Measurements from ENCODE around the gene CGB8. TPM values are rescaled to one million over a fixed set of nuclear protein-coding genes. Genes with fewer than 3 reads are reported as not detected.

CGB8 gene
- total RNA-seq, 2 donors from 2014 or later, result not detected

DNA sequence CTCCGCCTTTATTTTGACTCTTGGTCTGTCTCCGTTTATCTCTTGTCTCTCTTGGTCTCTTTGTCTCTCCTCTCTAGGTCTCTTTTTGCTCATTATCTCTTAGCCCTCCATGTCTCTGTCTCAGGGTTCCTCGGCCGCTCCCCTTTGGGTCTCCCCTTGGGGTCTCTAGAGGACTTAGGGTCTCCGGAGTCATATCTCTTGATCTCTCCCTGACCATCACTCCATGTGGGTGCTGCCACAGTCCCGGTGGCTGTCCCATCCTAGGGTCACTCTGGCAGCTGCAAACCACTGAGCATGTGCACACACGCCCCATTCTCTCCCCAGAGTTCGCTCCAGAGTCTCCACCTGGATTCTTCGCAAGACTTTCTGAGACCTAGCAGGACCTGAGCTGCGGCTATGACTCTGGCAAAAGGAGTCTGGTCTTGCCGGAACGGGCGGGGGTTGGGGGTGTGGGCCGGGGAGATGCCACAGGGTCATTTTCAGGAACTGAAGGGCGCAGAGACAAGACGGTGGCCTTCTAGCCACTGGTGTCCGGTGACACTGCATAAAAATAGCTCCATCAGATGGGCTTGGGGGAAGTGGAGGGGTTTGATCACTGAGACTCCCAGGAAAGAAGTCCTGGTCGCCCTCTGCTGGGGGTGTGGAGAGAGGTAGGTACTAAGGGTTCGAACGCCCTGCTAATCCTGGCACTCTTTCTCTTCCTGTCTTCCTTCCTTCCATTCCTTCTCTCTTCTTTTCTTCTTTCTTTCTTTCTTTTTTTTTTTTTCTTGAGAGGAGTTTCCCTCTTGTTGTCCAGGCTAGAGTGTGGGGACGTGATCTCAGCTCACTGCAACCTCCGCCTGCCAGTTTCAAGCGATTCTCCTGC is 24.8 kb upstream of the CGB8 start:
- peaks cover 10% of the 10 kb centered on the region for H3K36me3 Mint-ChIP-seq (ENCODE audit: low read depth)
- no peaks in the 10 kb centered on the region for H3K9me3 Mint-ChIP-seq
- H3K27ac Mint-ChIP-seq, result no peak overlapping the region
- no peak for ATAC-seq (replicated peaks)
- peak overlapping the region; percentile 53 for H3K4me3 Mint-ChIP-seq
- peaks cover 9% of the 10 kb centered on the region for H3K4me1 Mint-ChIP-seq
- H3K27me3 Mint-ChIP-seq, result peaks cover 34% of the 10 kb centered on the region

DNA sequence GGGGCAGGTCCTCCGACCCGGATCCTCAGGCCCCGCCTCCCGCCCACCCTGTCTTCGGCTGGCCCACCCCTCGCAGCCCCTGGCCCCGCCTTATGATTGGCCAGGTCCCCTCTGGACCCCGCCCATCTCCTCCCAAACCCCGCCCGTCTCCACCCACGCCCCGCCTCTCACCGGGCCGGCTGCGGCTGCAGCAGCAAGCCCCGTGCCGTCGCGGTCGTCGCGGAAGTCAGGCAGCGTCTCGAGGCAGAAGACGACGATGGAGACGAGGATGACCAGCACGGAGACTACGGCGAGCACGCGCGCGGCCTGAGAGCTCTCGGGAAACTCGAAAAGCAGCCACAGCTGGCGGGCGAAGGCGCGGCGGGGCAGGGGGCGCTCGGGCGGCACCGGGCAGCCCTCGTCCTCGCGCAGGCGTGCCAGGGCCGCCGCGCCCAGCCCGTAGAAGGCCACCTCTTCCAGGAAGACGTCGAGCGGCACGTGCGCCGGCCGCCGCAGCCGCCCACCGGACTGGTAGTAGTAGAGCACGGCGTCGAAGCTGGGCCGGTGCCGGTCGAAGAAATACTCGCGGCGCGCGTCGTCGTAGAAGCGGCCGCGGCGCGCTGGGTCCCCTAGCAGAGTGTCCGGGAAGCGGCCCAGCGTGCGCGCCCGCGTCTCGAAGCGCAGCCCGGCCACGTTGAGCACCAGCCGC is 23.1 kb upstream of the CGB8 start:
- peaks cover 10% of the 10 kb centered on the region for H3K36me3 Mint-ChIP-seq (ENCODE audit: low read depth)
- peaks cover 9% of the 10 kb centered on the region for H3K4me1 Mint-ChIP-seq
- H3K9me3 Mint-ChIP-seq, result no peaks in the 10 kb centered on the region
- no peak overlapping the region for H3K27ac Mint-ChIP-seq
- ATAC-seq (replicated peaks), result no peak
- peaks cover 43% of the 10 kb centered on the region for H3K27me3 Mint-ChIP-seq
- H3K4me3 Mint-ChIP-seq, result no peak overlapping the region

- Mint-ChIP-seq H3K27me3 (peaks cover 54% of the 10 kb centered on the region), H3K4me3 (no peak overlapping the region), H3K36me3 (ENCODE audit: low read depth) (peaks cover 10% of the 10 kb centered on the region), H3K4me1 (peaks cover 9% of the 10 kb centered on the region), H3K9me3 (no peaks in the 10 kb centered on the region), H3K27ac (no peak overlapping the region)
- ATAC-seq (replicated peaks), result no peak
Measured at GRCh38 chr19:49070416-49070815, 21.5 kb upstream of the CGB8 start.

GRCh38 chr19:49069026-49069425 is 20.1 kb upstream of the CGB8 start:
- H3K4me3 Mint-ChIP-seq, result no peak overlapping the region
- no peaks in the 10 kb centered on the region for H3K9me3 Mint-ChIP-seq
- H3K27me3 Mint-ChIP-seq, result peaks cover 53% of the 10 kb centered on the region
- ATAC-seq (replicated peaks), result no peak
- H3K36me3 Mint-ChIP-seq (ENCODE audit: low read depth), result peaks cover 10% of the 10 kb centered on the region
- peaks cover 9% of the 10 kb centered on the region for H3K4me1 Mint-ChIP-seq
- H3K27ac Mint-ChIP-seq, result no peak overlapping the region

- H3K4me1 Mint-ChIP-seq, result no peaks in the 10 kb centered on the region
- H3K36me3 Mint-ChIP-seq (ENCODE audit: low read depth), result no peaks in the 10 kb centered on the region
- no peak overlapping the region for H3K27ac Mint-ChIP-seq
- H3K27me3 Mint-ChIP-seq, result peaks cover 40% of the 10 kb centered on the region
- no peak for ATAC-seq (replicated peaks)
- H3K9me3 Mint-ChIP-seq, result no peaks in the 10 kb centered on the region
- H3K4me3 Mint-ChIP-seq, result no peak overlapping the region
Measured at GRCh38 chr19:49067554-49067953, 18.6 kb upstream of the CGB8 start.

DNA sequence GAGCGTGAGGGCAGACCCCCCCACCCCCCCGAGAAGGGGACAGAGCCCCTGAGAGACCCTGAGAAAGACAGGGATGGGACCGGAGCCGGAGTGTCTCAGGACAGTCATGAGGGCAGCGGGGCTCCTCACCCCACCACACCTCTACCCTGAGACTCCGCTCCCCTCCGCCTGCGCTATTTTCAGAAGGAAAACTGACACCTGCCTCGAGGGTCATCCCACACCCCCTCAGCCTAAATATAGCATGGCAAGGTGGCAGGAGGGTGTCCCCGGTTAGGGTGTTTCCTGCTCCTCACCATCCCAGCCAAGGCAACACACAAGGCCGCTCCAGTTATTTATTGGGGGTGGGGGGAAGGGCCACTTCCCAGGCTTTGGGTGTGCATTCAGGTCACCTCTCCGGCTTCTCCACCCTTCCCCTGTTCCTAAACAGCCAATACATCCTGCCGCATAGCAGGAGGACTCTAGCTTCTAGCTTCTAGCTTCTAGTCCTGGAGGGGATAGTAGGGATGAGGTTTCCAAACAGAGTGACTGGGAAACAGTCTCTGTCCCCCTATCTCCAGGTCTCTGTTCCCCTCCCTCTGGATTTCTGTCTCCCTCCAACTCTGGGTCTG is 17.1 kb upstream of the CGB8 start:
- H3K36me3 Mint-ChIP-seq (ENCODE audit: low read depth), result no peaks in the 10 kb centered on the region
- no peak for ATAC-seq (replicated peaks)
- H3K9me3 Mint-ChIP-seq, result no peaks in the 10 kb centered on the region
- no peaks in the 10 kb centered on the region for H3K4me1 Mint-ChIP-seq
- no peak overlapping the region for H3K27ac Mint-ChIP-seq
- peaks cover 41% of the 10 kb centered on the region for H3K27me3 Mint-ChIP-seq
- H3K4me3 Mint-ChIP-seq, result no peak overlapping the region

- ATAC-seq (replicated peaks), result no peak
- Mint-ChIP-seq H3K27me3 (peaks cover 40% of the 10 kb centered on the region), H3K27ac (no peak within 1 kb of the TSS), H3K36me3 (ENCODE audit: low read depth) (no peaks in the 10 kb centered on the region), H3K4me1 (no peaks in the 10 kb centered on the region), H3K4me3 (no peak within 1 kb of the TSS), H3K9me3 (no peaks in the 10 kb centered on the region)
Measured at GRCh38 chr19:49064768-49065611, 16.1 kb upstream of the CGB8 start, which contains the start of gene NTF4. Gene NTF4, minus strand, starts transcription at chr19:49064818. Its CDS starts 2,821 bp downstream, at chr19:49061997.

DNA sequence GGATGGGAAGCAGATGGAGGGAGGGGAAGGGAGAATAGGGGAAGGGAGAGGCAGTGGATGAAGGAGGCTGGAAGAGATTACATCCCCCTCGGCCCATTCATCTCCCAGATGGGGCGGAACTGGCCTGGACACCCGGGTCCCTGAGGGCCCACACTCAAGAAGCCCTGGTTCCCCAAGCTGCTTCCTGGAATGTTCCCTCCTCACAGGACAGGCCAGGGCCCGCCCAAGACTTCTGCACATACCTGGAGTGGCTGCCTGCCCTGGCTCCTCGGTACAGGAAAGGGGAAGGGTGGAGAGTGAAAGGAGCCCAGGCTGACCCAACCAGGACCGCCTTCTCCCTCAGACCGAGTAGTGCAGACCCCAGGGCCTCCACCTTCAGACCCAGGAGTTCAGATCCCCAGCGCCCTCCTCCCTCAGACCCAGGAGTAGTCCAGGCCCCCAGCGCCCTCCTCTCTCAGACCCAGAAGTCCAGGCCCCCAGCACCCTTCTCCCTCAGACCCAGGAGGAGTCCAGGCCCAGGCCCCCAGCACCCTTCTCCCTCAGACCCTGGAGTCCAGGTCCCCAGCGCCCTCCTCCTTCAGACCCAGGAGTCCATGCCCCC is 15.2 kb upstream of the CGB8 start:
- no peak for ATAC-seq (replicated peaks)
- Mint-ChIP-seq H3K36me3 (ENCODE audit: low read depth) (no peaks in the 10 kb centered on the region), H3K4me1 (no peaks in the 10 kb centered on the region), H3K4me3 (no peak overlapping the region), H3K27ac (no peak overlapping the region), H3K9me3 (no peaks in the 10 kb centered on the region), H3K27me3 (peaks cover 38% of the 10 kb centered on the region)

DNA sequence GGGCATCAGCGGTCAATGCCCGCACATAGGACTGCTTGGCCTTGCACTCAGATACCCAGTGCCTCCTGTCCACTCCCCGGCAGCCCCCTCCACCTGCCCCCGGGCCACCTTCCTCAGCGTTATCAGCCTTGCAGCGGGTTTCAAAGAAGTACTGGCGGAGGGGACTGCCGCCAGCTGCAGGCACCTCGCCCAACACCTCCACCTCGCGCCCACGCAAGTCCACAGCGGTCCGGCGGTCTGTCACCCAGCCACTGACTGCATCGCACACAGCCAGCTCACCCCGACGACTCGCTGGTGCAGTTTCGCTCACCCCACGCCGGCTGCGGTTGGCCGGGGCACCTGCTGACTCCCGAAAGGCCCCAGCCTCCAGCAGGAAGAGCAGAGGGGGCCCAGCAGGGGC is 12.5 kb upstream of the CGB8 start:
- peaks cover 8% of the 10 kb centered on the region for H3K4me1 Mint-ChIP-seq
- peak; percentile 20 for ATAC-seq (replicated peaks)
- H3K27ac Mint-ChIP-seq, result no peak overlapping the region
- H3K9me3 Mint-ChIP-seq, result no peaks in the 10 kb centered on the region
- no peak overlapping the region for H3K4me3 Mint-ChIP-seq
- no peaks in the 10 kb centered on the region for H3K36me3 Mint-ChIP-seq (ENCODE audit: low read depth)
- peaks cover 38% of the 10 kb centered on the region for H3K27me3 Mint-ChIP-seq

GRCh38 chr19:49061000-49061399 is 12.1 kb upstream of the CGB8 start:
- H3K36me3 Mint-ChIP-seq (ENCODE audit: low read depth), result no peaks in the 10 kb centered on the region
- ATAC-seq (replicated peaks), result no peak
- H3K4me3 Mint-ChIP-seq, result no peak overlapping the region
- peaks cover 33% of the 10 kb centered on the region for H3K27me3 Mint-ChIP-seq
- H3K27ac Mint-ChIP-seq, result no peak overlapping the region
- no peaks in the 10 kb centered on the region for H3K9me3 Mint-ChIP-seq
- peaks cover 8% of the 10 kb centered on the region for H3K4me1 Mint-ChIP-seq

DNA sequence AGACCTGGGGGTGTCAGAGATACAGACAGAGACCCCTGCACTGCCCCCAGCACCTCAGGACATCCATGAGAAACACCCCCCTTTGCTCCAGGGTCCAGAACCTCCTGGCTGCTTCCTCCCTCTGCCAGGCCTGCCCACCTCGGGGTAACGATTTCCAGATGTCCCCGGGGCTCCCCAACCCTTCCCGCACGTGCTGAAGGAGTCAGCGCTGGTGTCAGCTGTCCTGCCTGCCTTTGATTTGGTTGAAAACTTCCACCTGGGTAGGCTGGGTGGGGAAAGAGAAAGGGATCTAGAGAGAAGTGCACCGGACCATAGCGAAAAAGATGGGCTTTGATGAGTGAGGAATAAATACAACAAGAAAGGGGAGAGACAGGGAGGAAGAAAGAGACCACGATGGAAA is 10.1 kb upstream of the CGB8 start:
- ATAC-seq (replicated peaks), result no peak
- Mint-ChIP-seq H3K27me3 (peaks cover 27% of the 10 kb centered on the region), H3K36me3 (ENCODE audit: low read depth) (no peaks in the 10 kb centered on the region), H3K9me3 (no peaks in the 10 kb centered on the region), H3K27ac (no peak overlapping the region), H3K4me1 (peaks cover 8% of the 10 kb centered on the region), H3K4me3 (no peak overlapping the region)

DNA sequence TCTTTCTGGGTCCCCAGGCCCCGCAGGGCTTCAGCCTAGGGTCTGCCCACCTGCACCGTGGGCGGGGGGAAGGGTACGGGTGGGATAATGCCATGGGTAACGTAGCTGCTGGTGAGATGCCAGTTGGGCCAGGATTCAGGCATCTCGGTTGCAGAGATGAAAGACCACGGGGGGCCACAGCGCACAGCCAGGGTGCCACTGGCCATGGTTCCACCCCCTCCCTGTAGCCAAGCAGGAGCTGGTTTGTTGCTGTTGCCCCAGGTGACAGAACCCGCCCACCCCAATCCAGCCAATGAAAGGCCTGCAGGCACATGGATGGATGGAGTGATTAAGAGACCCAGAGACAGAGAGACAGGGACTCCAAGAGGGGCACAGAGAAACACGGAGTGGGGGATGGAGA is 9.7 kb upstream of the CGB8 start:
- Mint-ChIP-seq H3K27ac (no peak overlapping the region), H3K27me3 (peaks cover 27% of the 10 kb centered on the region), H3K4me1 (peaks cover 8% of the 10 kb centered on the region), H3K36me3 (ENCODE audit: low read depth) (no peaks in the 10 kb centered on the region), H3K9me3 (no peaks in the 10 kb centered on the region), H3K4me3 (peak overlapping the region; percentile 84)
- no peak for ATAC-seq (replicated peaks)

DNA sequence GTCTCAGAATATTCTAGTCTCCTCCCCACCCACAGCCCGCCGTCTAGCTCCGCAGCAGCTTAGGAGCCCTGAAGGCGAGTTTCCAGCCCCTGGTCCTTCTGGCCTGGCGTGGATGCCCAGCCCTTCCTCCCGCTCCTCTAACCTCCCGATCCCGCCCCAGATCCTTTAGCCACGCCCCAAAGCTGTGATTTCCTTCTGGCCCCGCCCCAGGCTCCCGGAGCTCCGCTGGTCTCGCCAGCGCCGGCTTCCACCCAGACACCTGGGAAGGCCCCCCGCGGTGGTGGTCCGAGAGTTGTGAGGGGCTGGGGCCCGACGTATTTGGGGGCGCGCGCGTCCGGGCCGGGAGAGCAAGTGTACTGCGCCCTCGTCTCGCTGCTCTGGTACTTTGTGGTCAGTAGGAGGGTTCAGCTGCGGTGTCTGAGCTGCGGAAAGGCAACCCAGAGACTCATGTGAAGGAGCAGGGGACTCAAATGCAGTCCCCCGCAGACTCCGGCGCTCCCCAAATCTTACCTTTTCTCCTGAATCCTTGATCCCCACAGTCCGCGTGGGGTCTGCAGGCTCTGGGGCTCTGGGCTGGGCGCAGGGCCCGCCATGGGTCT is 8.8 kb upstream of the CGB8 start, which contains the start of gene CGB7:
Gene CGB7, minus strand, starts transcription at position 114 of the 599 bp plus-strand sequence. CDS start 2,374 bp downstream, outside the sequence.
- no peak within 1 kb of the TSS for H3K27ac Mint-ChIP-seq
- H3K4me3 Mint-ChIP-seq, result peak within 1 kb of the TSS; percentile 84
- no peaks in the 10 kb centered on the region for H3K9me3 Mint-ChIP-seq
- H3K27me3 Mint-ChIP-seq, result peaks cover 27% of the 10 kb centered on the region
- peaks cover 8% of the 10 kb centered on the region for H3K4me1 Mint-ChIP-seq
- no peaks in the 10 kb centered on the region for H3K36me3 Mint-ChIP-seq (ENCODE audit: low read depth)
- peak; percentile 62 for ATAC-seq (replicated peaks)
